Astrocyte (in vitro differentiated cells and primary cell): ENCODE results near the gene PLCH2.

Experiments used
- CTCF ChIP-seq: IDR thresholded peaks from 2 replicates; pipeline ENCODE4 v1.5.1; 2011; ENCODE audit warnings: low read depth, mild to moderate bottlenecking, inconsistent platforms, low read length, moderate library complexity; ENCODE audit not compliant: insufficient read depth
- EZH2 ChIP-seq: IDR thresholded peaks from 2 replicates; pipeline ENCODE4 v1.6.1; 2012; ENCODE audit warnings: mild to moderate bottlenecking, low read length, inconsistent platforms; ENCODE audit not compliant: insufficient read depth

GRCh38 chr1:2481885-2482284, 5.8 kb downstream of the PLCH2 start:
- TF ChIP-seq CTCF (no peak), EZH2 (no peak)
